Lower lobe of right lung (tissue), 2 donors: ENCODE measurements around the gene SIRT5. TPM values are rescaled to one million over a fixed set of nuclear protein-coding genes. Genes with fewer than 3 reads are reported as not detected.

Source experiments
- ATAC-seq, 2 donors: fragments of 200-7000 bp; cut with Tn5 transposase; one replicate each; pipeline ENCODE4 v1.9.1; 2020 to 2022; ENCODE audit warnings: mild to moderate bottlenecking in 2 of 2, moderate library complexity in 2 of 2
- DNase-seq: peaks from one replicate; pipeline ENCODE4 v3.0.0-alpha.2; 2020
- H3K27ac ChIP-seq: fragments of 200-600 bp; one replicate; pipeline ENCODE4 v1.8.0; 2022
- H3K27me3 ChIP-seq: fragments of 200-600 bp; one replicate; pipeline ENCODE4 v1.8.0; 2022; ENCODE audit warnings: low read depth
- H3K36me3 ChIP-seq: fragments of 200-600 bp; one replicate; pipeline ENCODE4 v1.8.0; 2022; ENCODE audit warnings: mild to moderate bottlenecking
- H3K4me1 ChIP-seq: fragments of 200-600 bp; one replicate; pipeline ENCODE4 v1.8.0; 2022
- H3K4me3 ChIP-seq: fragments of 200-600 bp; one replicate; pipeline ENCODE4 v1.8.0; 2022; ENCODE audit warnings: mild to moderate bottlenecking
- H3K9me3 ChIP-seq: fragments of 200-600 bp; one replicate; pipeline ENCODE4 v1.8.0; 2022
- intact Hi-C: fragments of 100-400 bp; cut with DNase I; formaldehyde crosslinking; loops from one replicate; pipeline ENCODE4 v1.11.0; 2022
- total RNA-seq: library from RNA; stranded (reverse); fragmentation: NEBNext Ultra II Directional; extraction: Animal tissue kit (Norgen Biotek cat#: 25700); gene quantifications from one replicate; pipeline ENCODE4 v1.2.1, GENCODE V29; 2021
- TF ChIP-seq, protein P1 (sequence below): fragments of 200-600 bp; IDR thresholded peaks from one replicate; pipeline ENCODE4 v1.8.0; 2022; ENCODE audit warnings: antibody characterized with exemption, mild to moderate bottlenecking
- donor health status: DM: no; HTN: yes; CAD: no; lungs with severe emphysema.

The SIRT5 gene
- total RNA-seq, 1 donor from 2014 or later, result 15.3 TPM

DNA sequence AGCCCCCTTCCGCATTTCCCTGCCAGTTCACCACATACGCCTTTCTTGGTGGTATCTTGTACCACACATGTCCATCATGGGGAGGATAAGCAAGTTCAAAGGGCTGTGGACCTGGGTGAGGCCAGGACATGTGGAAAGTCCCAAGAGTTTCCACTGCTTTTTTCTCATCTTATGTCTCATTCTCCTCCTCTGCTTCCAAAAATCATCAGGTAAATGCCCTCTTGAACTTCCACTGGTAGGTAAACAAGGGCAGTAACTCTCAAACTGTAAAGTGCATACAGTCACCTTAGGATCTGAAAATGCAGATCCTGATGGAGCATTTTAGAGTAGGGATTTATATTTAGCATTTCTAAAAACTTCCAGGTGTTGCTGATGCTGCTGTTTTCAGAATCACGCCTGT lies 7.9 kb upstream of the SIRT5 start:
- H3K36me3 ChIP-seq, result no peaks in the 10 kb centered on the region
- H3K27ac ChIP-seq, result no peak overlapping the region
- no peak overlapping the region for H3K4me3 ChIP-seq
- TF ChIP-seq, protein P1, sequence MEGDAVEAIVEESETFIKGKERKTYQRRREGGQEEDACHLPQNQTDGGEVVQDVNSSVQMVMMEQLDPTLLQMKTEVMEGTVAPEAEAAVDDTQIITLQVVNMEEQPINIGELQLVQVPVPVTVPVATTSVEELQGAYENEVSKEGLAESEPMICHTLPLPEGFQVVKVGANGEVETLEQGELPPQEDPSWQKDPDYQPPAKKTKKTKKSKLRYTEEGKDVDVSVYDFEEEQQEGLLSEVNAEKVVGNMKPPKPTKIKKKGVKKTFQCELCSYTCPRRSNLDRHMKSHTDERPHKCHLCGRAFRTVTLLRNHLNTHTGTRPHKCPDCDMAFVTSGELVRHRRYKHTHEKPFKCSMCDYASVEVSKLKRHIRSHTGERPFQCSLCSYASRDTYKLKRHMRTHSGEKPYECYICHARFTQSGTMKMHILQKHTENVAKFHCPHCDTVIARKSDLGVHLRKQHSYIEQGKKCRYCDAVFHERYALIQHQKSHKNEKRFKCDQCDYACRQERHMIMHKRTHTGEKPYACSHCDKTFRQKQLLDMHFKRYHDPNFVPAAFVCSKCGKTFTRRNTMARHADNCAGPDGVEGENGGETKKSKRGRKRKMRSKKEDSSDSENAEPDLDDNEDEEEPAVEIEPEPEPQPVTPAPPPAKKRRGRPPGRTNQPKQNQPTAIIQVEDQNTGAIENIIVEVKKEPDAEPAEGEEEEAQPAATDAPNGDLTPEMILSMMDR, result no peak
- ATAC-seq, result no peak
- no peak for DNase-seq
- H3K27me3 ChIP-seq, result peaks cover 5% of the 10 kb centered on the region
- H3K4me1 ChIP-seq, result peaks cover 13% of the 10 kb centered on the region
- no peaks in the 10 kb centered on the region for H3K9me3 ChIP-seq
- intact Hi-C loops, result no loop called here

DNA sequence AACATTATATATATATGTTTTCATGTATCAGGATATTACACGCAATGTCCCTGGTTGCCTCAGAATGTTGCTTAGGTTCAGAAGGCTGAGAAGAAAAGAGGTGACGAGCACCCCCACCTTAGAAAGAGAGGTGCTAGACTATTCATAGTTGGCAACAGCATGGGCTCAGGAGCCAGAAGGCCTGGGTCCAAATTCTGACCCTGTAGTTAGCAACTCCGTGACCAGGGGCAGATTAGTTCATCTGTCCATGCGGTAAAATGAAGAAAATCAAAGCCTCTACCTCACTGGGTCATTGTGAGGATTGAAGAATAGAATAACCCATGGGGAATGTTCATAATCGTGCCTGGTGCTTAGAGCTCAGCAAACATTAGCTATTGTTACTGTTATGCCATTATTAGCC lies 5.4 kb upstream of the SIRT5 start:
- ATAC-seq, result no peak
- no peaks in the 10 kb centered on the region for H3K36me3 ChIP-seq
- peaks cover 5% of the 10 kb centered on the region for H3K27me3 ChIP-seq
- intact Hi-C loops, result no loop called here
- no peak overlapping the region for H3K27ac ChIP-seq
- H3K4me3 ChIP-seq, result no peak overlapping the region
- TF ChIP-seq, protein P1, result no peak
- H3K9me3 ChIP-seq, result no peaks in the 10 kb centered on the region
- H3K4me1 ChIP-seq, result peaks cover 8% of the 10 kb centered on the region
- no peak for DNase-seq

DNA sequence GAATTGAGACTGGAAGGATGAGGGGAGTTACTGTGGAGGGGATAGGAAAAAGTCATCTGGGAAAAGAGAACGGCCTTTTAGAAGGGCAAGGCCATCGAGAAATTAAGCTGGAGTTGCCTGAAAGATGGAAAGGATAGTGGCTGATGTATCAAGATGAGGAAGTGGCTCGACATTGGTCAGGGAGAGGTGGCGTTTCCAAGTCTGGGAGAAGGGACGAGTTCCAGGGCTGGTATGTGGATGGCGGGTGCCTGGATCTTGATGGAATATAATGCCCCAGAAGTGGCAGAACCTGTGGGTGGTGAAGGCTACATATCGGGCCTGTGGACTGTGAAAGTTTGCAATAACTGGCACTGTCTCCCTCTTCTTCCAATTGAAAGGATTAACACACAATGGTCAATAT lies 2.2 kb upstream of the SIRT5 start:
- Histone ChIP-seq H3K4me3 (no peak overlapping the region), H3K9me3 (no peaks in the 10 kb centered on the region), H3K4me1 (peaks cover 15% of the 10 kb centered on the region), H3K27ac (no peak overlapping the region), H3K27me3 (peaks cover 5% of the 10 kb centered on the region), H3K36me3 (no peaks in the 10 kb centered on the region)
- ATAC-seq, result no peak
- no peak for DNase-seq
- intact Hi-C loops, result no loop called here
- TF ChIP-seq, protein P1, result no peak

DNA sequence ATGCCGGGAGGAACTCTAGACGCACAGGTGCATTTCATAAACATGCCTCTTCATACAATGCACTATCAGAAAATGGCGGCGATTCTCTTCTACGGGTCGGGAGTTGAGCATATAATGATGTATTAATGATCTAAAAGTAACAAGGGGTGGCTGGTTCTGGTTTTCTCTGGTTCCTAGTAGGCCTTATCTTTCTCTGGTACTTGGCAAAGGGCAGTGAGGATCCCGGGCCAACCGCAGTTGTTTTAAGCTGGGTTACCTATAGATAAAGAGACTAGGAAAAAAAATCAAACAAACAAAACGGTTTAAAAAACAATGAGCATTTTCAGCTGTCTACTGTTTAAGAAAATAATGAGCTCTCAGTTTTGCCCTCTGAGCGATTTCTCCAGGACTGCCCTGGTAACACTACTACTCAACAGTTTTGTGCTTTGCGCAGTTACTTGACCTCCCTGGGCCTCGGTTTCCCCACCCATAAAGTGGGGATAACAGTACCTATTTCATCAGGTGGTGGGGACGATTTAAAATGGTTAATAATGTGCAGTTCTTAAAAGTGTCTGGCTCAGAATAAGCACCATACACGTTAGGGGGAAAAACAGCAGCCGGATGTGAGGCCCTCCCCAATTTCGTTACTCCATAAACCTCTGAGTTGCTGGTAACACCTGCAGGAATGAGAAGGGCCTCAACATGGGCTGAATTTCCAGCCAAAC lies 1.3 kb upstream of the SIRT5 start:
- peaks cover 15% of the 10 kb centered on the region for H3K4me1 ChIP-seq
- peak overlapping the region; percentile 84 for H3K4me3 ChIP-seq
- DNase-seq (no peak), ATAC-seq (no peak)
- H3K27ac ChIP-seq, result peak overlapping the region; percentile 97
- no peaks in the 10 kb centered on the region for H3K36me3 ChIP-seq
- intact Hi-C loops, result no loop called here
- H3K27me3 ChIP-seq, result no peaks in the 10 kb centered on the region
- TF ChIP-seq, protein P1, result no peak
- no peaks in the 10 kb centered on the region for H3K9me3 ChIP-seq

DNA sequence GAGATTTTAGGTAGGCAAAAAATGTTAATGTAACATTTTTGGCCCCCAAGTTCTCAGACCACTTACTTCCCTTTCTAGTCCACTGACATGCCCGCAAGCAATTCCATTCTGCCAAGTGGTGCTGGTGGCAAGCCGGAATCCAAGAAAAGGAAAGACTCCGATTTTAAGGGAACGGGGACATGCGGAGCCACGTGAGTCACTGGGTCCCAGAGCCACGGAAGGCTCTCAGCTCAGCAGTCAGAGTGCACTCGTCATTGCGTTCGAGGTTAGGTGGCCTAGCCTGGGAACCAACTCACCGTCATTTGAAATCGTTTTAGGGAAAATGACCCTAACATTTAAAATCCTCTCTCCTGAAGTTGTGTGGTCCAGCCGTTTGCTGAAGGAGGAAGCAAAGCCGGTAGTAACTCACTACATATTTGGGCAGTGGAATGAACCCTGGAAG lies 711 bp upstream of the SIRT5 start:
- intact Hi-C loops, result no loop called here
- H3K36me3 ChIP-seq, result no peaks in the 10 kb centered on the region
- TF ChIP-seq, protein P1, result no peak
- peak overlapping the region; percentile 97 for H3K27ac ChIP-seq
- H3K4me1 ChIP-seq, result peaks cover 15% of the 10 kb centered on the region
- peak; percentile 61 for DNase-seq
- no peaks in the 10 kb centered on the region for H3K9me3 ChIP-seq
- peak overlapping the region; percentile 84 for H3K4me3 ChIP-seq
- ATAC-seq, result peak in 1 of 2 donors; percentile 30
- no peaks in the 10 kb centered on the region for H3K27me3 ChIP-seq
